ENCODE data around the gene GPR61.

GPR61 gene, protein sequence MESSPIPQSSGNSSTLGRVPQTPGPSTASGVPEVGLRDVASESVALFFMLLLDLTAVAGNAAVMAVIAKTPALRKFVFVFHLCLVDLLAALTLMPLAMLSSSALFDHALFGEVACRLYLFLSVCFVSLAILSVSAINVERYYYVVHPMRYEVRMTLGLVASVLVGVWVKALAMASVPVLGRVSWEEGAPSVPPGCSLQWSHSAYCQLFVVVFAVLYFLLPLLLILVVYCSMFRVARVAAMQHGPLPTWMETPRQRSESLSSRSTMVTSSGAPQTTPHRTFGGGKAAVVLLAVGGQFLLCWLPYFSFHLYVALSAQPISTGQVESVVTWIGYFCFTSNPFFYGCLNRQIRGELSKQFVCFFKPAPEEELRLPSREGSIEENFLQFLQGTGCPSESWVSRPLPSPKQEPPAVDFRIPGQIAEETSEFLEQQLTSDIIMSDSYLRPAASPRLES

DNA sequence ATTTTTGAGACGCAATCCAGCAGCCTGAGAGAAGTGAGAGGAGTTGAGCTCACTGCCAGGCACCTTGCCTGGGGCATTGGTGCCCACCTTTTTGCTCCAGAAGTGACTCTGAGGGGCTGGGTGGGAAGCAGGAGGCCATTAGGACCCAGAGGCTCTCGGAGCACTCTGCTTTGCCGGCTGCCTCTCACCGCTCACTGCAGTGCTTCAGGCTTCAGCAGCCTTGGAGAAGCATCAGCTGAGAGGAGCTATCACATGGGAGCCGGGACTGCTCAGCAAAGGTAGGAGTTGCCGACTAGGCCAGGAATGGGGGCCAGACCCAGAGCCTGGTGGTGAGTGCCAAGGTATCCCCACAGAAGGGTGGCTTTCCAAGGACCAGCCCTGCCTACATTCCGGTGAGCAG, at the start of gene GPR61:
Gene GPR61, plus strand, starts transcription at position 197 of the 400 bp plus-strand sequence. CDS start 3,151 bp downstream, outside the sequence.
- no peak within 1 kb of the TSS for H3K9ac ChIP-seq (ENCODE audit: low read length)
- H3K36me3 ChIP-seq (ENCODE audit: insufficient read depth, low read length), result no peaks in the 10 kb centered on the region
- no peak within 1 kb of the TSS for H3K27ac ChIP-seq (ENCODE audit: low read depth, low read length, poor library complexity, severe bottlenecking)
- H3K4me3 ChIP-seq (ENCODE audit: low read depth, low read length, poor library complexity, severe bottlenecking), result no peak within 1 kb of the TSS
- H3K27me3 ChIP-seq (ENCODE audit: insufficient read depth, low read length), result no peaks in the 10 kb centered on the region; the same call in none of the 2 replicates
- no peaks in the 10 kb centered on the region for H3K79me2 ChIP-seq (ENCODE audit: insufficient read depth, low read length)
- H4K20me1 ChIP-seq (ENCODE audit: insufficient read depth, low read length), result no peaks in the 10 kb centered on the region
- no peaks in the 10 kb centered on the region for H3F3A ChIP-seq (ENCODE audit: insufficient read depth, low read length)
- no peak within 1 kb of the TSS for H3K4me2 ChIP-seq (ENCODE audit: low read length)
- TF ChIP-seq EZH2 (IDR thresholded peaks at IDR 0.05; ENCODE audit: borderline replicate concordance, low read length), result no peak
- TF ChIP-seq, protein P1, sequence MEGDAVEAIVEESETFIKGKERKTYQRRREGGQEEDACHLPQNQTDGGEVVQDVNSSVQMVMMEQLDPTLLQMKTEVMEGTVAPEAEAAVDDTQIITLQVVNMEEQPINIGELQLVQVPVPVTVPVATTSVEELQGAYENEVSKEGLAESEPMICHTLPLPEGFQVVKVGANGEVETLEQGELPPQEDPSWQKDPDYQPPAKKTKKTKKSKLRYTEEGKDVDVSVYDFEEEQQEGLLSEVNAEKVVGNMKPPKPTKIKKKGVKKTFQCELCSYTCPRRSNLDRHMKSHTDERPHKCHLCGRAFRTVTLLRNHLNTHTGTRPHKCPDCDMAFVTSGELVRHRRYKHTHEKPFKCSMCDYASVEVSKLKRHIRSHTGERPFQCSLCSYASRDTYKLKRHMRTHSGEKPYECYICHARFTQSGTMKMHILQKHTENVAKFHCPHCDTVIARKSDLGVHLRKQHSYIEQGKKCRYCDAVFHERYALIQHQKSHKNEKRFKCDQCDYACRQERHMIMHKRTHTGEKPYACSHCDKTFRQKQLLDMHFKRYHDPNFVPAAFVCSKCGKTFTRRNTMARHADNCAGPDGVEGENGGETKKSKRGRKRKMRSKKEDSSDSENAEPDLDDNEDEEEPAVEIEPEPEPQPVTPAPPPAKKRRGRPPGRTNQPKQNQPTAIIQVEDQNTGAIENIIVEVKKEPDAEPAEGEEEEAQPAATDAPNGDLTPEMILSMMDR (IDR thresholded peaks at IDR 0.05; ENCODE audit: low read length), result no peak
- H2AFZ ChIP-seq (ENCODE audit: low read length), result no peak within 1 kb of the TSS
- H3K9me3 ChIP-seq (ENCODE audit: low read length), result no peaks in the 10 kb centered on the region
- no peaks in the 10 kb centered on the region for H3K4me1 ChIP-seq (ENCODE audit: insufficient read depth, low read length, severe bottlenecking)
- no peaks in the 10 kb centered on the region for H3K9me2 ChIP-seq (ENCODE audit: low read depth, low read length)

DNA sequence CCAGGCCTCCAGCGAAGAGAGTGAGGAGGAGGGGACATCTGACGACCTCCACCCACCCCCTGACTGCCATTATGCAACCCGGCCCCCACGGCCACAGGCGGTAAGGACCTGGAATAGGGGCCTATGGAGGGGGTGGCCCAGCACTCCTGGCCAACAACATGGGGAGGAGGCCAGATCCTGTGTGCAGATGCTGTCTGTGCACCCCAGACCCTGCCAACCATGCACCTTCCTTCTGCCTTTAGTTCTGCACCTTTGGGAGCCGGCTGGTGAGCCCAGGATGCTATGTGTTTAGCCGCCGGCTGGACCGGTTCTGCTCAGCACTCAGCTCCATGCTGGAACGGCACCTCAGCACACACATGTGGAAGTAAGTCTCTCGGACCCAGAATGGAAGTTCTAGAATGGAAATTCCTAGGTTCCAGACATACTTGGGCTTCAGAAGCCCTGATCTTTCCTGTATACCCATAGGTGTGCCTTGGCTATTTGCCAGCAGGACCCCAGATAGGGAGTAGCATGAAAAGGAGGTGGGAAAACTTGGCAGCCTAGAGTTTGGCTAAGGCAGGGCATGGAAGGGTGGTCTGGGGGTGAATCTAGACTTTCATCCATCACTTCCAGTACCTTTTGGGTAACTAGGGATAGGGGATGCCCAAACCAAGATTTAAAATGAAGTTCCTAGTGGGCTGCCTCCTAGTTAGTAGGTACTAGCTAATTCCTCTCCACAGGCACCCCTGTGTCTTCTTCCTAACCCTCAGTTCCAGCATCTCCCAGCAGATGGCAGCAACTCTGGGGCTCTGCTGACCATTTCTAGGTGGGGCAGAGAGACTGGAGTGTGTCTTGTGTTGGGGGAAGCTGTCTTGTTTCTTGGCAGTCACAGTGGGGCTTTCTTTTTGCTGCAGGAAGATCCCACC, 49.4 kb upstream of the GPR61 start:
- Histone ChIP-seq H3K4me3 (ENCODE audit: low read depth, low read length, poor library complexity, severe bottlenecking) (no peak overlapping the region), H3K9ac (ENCODE audit: low read length) (no peak overlapping the region), H3K27me3 (ENCODE audit: insufficient read depth, low read length) (no peaks in the 10 kb centered on the region), H3K4me2 (ENCODE audit: low read length) (no peak overlapping the region), H3K4me1 (ENCODE audit: insufficient read depth, low read length, severe bottlenecking) (peaks cover 21% of the 10 kb centered on the region), H3K27ac (ENCODE audit: low read depth, low read length, poor library complexity, severe bottlenecking) (no peak overlapping the region), H3K9me2 (ENCODE audit: low read depth, low read length) (no peaks in the 10 kb centered on the region), H3K9me3 (ENCODE audit: low read length) (no peaks in the 10 kb centered on the region), H4K20me1 (ENCODE audit: insufficient read depth, low read length) (no peaks in the 10 kb centered on the region), H3F3A (ENCODE audit: insufficient read depth, low read length) (peaks cover 4% of the 10 kb centered on the region; the same call in 1 of the 2 replicates), H2AFZ (ENCODE audit: low read length) (no peak overlapping the region), H3K79me2 (ENCODE audit: insufficient read depth, low read length) (no peaks in the 10 kb centered on the region), H3K36me3 (ENCODE audit: insufficient read depth, low read length) (no peaks in the 10 kb centered on the region)
- TF ChIP-seq, protein P1 (IDR thresholded peaks at IDR 0.05; ENCODE audit: low read length), result peak; percentile 74
- TF ChIP-seq EZH2 (IDR thresholded peaks at IDR 0.05; ENCODE audit: borderline replicate concordance, low read length), result no peak

DNA sequence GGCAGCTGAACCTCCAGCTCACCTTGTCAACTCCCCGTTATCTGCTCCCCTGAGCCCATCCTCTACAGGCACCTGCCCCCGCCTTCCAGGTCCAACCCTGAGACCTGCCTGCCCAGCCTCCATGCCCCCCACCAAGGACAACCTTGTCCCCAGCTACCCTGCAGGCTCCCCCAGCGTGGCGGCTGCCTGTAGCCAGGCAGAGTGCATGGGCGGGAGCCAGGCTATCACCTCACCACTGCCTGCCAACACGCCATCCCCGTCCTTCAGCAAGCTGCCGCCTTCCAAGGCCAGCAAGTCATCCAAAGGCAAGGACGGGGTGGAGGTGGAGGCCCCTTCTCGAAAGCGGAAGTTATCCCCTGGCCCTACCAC, 48.8 kb upstream of the GPR61 start:
- no peaks in the 10 kb centered on the region for H3K9me3 ChIP-seq (ENCODE audit: low read length)
- H3K27me3 ChIP-seq (ENCODE audit: insufficient read depth, low read length), result no peaks in the 10 kb centered on the region
- H3K36me3 ChIP-seq (ENCODE audit: insufficient read depth, low read length), result peaks cover 3% of the 10 kb centered on the region; the same call in 1 of the 2 replicates
- no peak overlapping the region for H3K4me2 ChIP-seq (ENCODE audit: low read length)
- H3K79me2 ChIP-seq (ENCODE audit: insufficient read depth, low read length), result no peaks in the 10 kb centered on the region
- no peak overlapping the region for H3K4me3 ChIP-seq (ENCODE audit: low read depth, low read length, poor library complexity, severe bottlenecking)
- no peak overlapping the region for H3K27ac ChIP-seq (ENCODE audit: low read depth, low read length, poor library complexity, severe bottlenecking)
- H3K9me2 ChIP-seq (ENCODE audit: low read depth, low read length), result no peaks in the 10 kb centered on the region
- no peak overlapping the region for H3K9ac ChIP-seq (ENCODE audit: low read length)
- H3F3A ChIP-seq (ENCODE audit: insufficient read depth, low read length), result no peaks in the 10 kb centered on the region
- H2AFZ ChIP-seq (ENCODE audit: low read length), result no peak overlapping the region
- TF ChIP-seq, protein P1 (IDR thresholded peaks at IDR 0.05; ENCODE audit: low read length), result no peak
- no peak for TF ChIP-seq EZH2 (IDR thresholded peaks at IDR 0.05; ENCODE audit: borderline replicate concordance, low read length)
- H4K20me1 ChIP-seq (ENCODE audit: insufficient read depth, low read length), result no peaks in the 10 kb centered on the region
- peaks cover 17% of the 10 kb centered on the region for H3K4me1 ChIP-seq (ENCODE audit: insufficient read depth, low read length, severe bottlenecking)
